HepG2 (cell line): ENCODE data around the gene TMEM63C. TPM values are rescaled to one million over a fixed set of nuclear protein-coding genes. Genes with fewer than 3 reads are reported as not detected.

Experiments used
- ATAC-seq: fragments of 200-7000 bp; cut with Tn5 transposase; 3 replicates; pipeline ENCODE4 v1.9.1; 2020; ENCODE audit warnings: mild to moderate bottlenecking, moderate library complexity
- BruUV-seq: library from RNA; stranded (reverse); fragments of 400-500 nt; replicated peaks from 2 replicates; lab custom pipeline; 2021; lab: Mats Ljungman, UMichigan
- CTCF ChIA-PET: fragments of 300-600 bp; formaldehyde crosslinking; extraction: SDS; loops from one replicate; lab custom pipeline; 2021; ENCODE audit warnings: low total read pairs, inconsistent platforms, low intra/inter-chr PET ratio; lab: Yijun Ruan, JAX
- POLR2A ChIA-PET: fragments of 350-600 bp; sonication (Branson Sonifier 250); formaldehyde crosslinking; loops from one replicate; lab custom pipeline; 2020; ENCODE audit warnings: antibody characterized with exemption, inconsistent platforms; lab: Yijun Ruan, JAX
- DNase-seq: peaks from one replicate; pipeline ENCODE4 v3.0.0-alpha.2; 2015; ENCODE audit warnings: low spot score
- FAIRE-seq: peaks from 3 replicates; lab custom pipeline; 2011; peaks lifted over from hg19 to GRCh38; lab: Jason Lieb, UNC
- H2AFZ ChIP-seq: one replicate; pipeline ENCODE4 v1.6.1; 2011; ENCODE audit warnings: low read length, inconsistent platforms
- H3K27ac ChIP-seq: fragments of 300-600 bp; 3 replicates; pipeline ENCODE4 v1.8.0; 2011; ENCODE audit warnings: mixed run types, mild to moderate bottlenecking, mixed read lengths, low read length, inconsistent platforms; ENCODE audit not compliant: insufficient read depth; ENCODE audit errors: extremely low read length
- H3K27me3 ChIP-seq, 2 experiments: fragments of 200-600 bp in 1 of 2; 2 replicates in 1 of 2; 3 replicates in 1 of 2; pipeline versions ENCODE4 v1.6.0 to v1.8.0; 2011; ENCODE audit warnings: low read length in 2 of 2, mild to moderate bottlenecking in 2 of 2, moderate library complexity in 2 of 2, inconsistent platforms in 1 of 2; ENCODE audit not compliant: insufficient read depth in 2 of 2, control insufficient read depth in 1 of 2
- H3K36me3 ChIP-seq, 2 experiments: fragments of 200-600 bp in 1 of 2; replicated peaks in 1 of 2; 2 replicates in 1 of 2; 3 replicates in 1 of 2; pipeline versions ENCODE4 v1.5.1 to v1.8.0; 2011; ENCODE audit warnings: low read length in 2 of 2, inconsistent platforms in 1 of 2; ENCODE audit not compliant: insufficient read depth in 2 of 2, control insufficient read depth in 1 of 2
- H3K4me1 ChIP-seq: 2 replicates; pipeline ENCODE4 v1.5.1; 2012; ENCODE audit warnings: low read length, inconsistent platforms; ENCODE audit not compliant: insufficient read depth
- H3K4me2 ChIP-seq: 2 replicates; pipeline ENCODE4 v1.6.0; 2011; ENCODE audit warnings: low read depth, low read length, inconsistent platforms
- H3K4me3 ChIP-seq, 3 experiments: fragments of 200-600 bp in 1 of 3; sonication (generic), shearing (Covaris generic) in 1 of 3; replicated peaks in 1 of 3; 2 replicates each; pipeline ENCODE4 v1.5.1; 2011 to 2016; ENCODE audit warnings: low read length in 3 of 3, inconsistent platforms in 2 of 3, low read depth in 2 of 3, mild to moderate bottlenecking in 2 of 3, control low read depth in 1 of 3, mixed read lengths in 1 of 3; ENCODE audit not compliant: insufficient read depth in 1 of 3
- H3K79me2 ChIP-seq: one replicate; pipeline ENCODE4 v1.6.1; 2011; ENCODE audit warnings: low read length, inconsistent platforms; ENCODE audit not compliant: insufficient read depth
- H3K9ac ChIP-seq: 2 replicates; pipeline ENCODE4 v1.6.0; 2011; ENCODE audit warnings: mild to moderate bottlenecking, low read depth, low read length, inconsistent platforms; ENCODE audit not compliant: insufficient read depth
- H3K9me3 ChIP-seq: 2 replicates; pipeline ENCODE4 v1.5.1; 2012; ENCODE audit warnings: mild to moderate bottlenecking, low read length
- H4K20me1 ChIP-seq: 2 replicates; pipeline ENCODE4 v1.6.0; 2011; ENCODE audit warnings: inconsistent platforms, mild to moderate bottlenecking, low read length, moderate library complexity; ENCODE audit not compliant: insufficient read depth
- BHLHE40 ChIP-seq: IDR thresholded peaks from 2 replicates; pipeline ENCODE4 v1.6.1; 2011; ENCODE audit warnings: low read length, improper control_type of control experiment
- ETV5 ChIP-seq: IDR thresholded peaks from 2 replicates; pipeline ENCODE4 v1.6.1; 2018; ENCODE audit warnings: missing biosample characterization, missing genetic modification reagents, inconsistent platforms, borderline replicate concordance
- GABPB1 ChIP-seq: IDR thresholded peaks from 2 replicates; pipeline ENCODE4 v1.6.1; 2016; ENCODE audit warnings: mild to moderate bottlenecking, missing genetic modification reagents, moderate library complexity, missing compliant biosample characterization
- HMG20B ChIP-seq: conservative IDR thresholded peaks from 2 replicates; pipeline ENCODE4 v1.6.1; 2016; ENCODE audit warnings: missing genetic modification reagents, missing compliant biosample characterization
- MLXIP ChIP-seq: sonication (generic); formaldehyde crosslinking; IDR thresholded peaks from 2 replicates; pipeline ENCODE4 v1.9.0; 2021; ENCODE audit warnings: missing genetic modification reagents, borderline replicate concordance
- RELA ChIP-seq: sonication (generic); formaldehyde crosslinking; IDR thresholded peaks from 2 replicates; pipeline ENCODE4 v1.4.0; 2020; ENCODE audit warnings: missing genetic modification reagents
- SMC3 ChIP-seq: IDR thresholded peaks from 2 replicates; pipeline ENCODE4 v1.6.1; 2011; ENCODE audit warnings: low read length, improper control_type of control experiment
- ZKSCAN5 ChIP-seq: sonication (generic); formaldehyde crosslinking; IDR thresholded peaks from 2 replicates; pipeline ENCODE4 v1.5.1; 2020; ENCODE audit warnings: mild to moderate bottlenecking, missing genetic modification reagents
- ZNF282 ChIP-seq: fragments of 450-650 bp; IDR thresholded peaks from 2 replicates; pipeline ENCODE4 v1.6.1; 2018; ENCODE audit not compliant: partially characterized antibody
- ZNF367 ChIP-seq: sonication (generic); formaldehyde crosslinking; IDR thresholded peaks from 2 replicates; pipeline ENCODE4 v1.4.0; 2020; ENCODE audit warnings: missing genetic modification reagents, borderline replicate concordance
- ZNF766 ChIP-seq: sonication (generic); formaldehyde crosslinking; IDR thresholded peaks from 2 replicates; pipeline ENCODE4 v1.5.0; 2020; ENCODE audit warnings: missing genetic modification reagents, borderline replicate concordance
- ZNF781 ChIP-seq: sonication (generic); formaldehyde crosslinking; IDR thresholded peaks from 2 replicates; pipeline ENCODE4 v1.5.1; 2020; ENCODE audit warnings: borderline replicate concordance, mild to moderate bottlenecking, missing genetic modification reagents; ENCODE audit errors: not compliant biosample characterization
- ZNF800 ChIP-seq: sonication (generic); formaldehyde crosslinking; IDR thresholded peaks from 2 replicates; pipeline ENCODE4 v1.4.0; 2020; ENCODE audit warnings: missing genetic modification reagents
- WGBS: methylation state at CpG from one replicate; pipeline ENCODE4 v1.1.6; 2017; ENCODE audit warnings: low lambda C conversion rate; 5-methylcytosine and 5-hydroxymethylcytosine counted together
- in situ Hi-C: cut with HindIII; loops from 2 replicates; pipeline ENCODE4 v1.10.0; 2017; ENCODE audit warnings: low pct_unique_long_range_greater_than_20kb; ENCODE audit not compliant: extremely low pct_ligation_motif_present
- intact Hi-C: fragments of 100-400 bp; cut with micrococcal nuclease; formaldehyde crosslinking; loops from one replicate; pipeline ENCODE4 v1.10.0; 2022; ENCODE audit not compliant: unreplicated experiment
- polyA plus RNA-seq, 8 experiments: library from polyadenylated mRNA; depleted of rRNA in 3 of 8; stranded (reverse) in 7 of 8; unstranded in 1 of 8; fragments of >200 nt; fragmentation: Illumina TruSeq in 4 of 8; extraction: Trizol in 4 of 8; gene quantifications; 2 replicates each; pipeline versions ENCODE4 v1.2.1 to v1.2.3, GENCODE V29; 2011 to 2016; ENCODE audit warnings: low read depth in 4 of 8, missing spikeins in 1 of 8, mixed read lengths in 1 of 8; ENCODE audit not compliant: insufficient read depth in 1 of 8
- total RNA-seq, 5 experiments: library from RNA; depleted of rRNA; stranded (reverse); fragments of >200 nt; fragmentation: Illumina TruSeq; extraction: Trizol; gene quantifications; 2 replicates each; pipeline ENCODE4 v1.2.3, GENCODE V29; 2016; ENCODE audit warnings: low read depth in 1 of 5
- TF ChIP-seq, protein P1 (sequence below): sonication (generic); formaldehyde crosslinking; IDR thresholded peaks from 2 replicates; pipeline ENCODE4 v1.5.0; 2020; ENCODE audit warnings: mild to moderate bottlenecking, missing genetic modification reagents, moderate library complexity

Gene TMEM63C
- total and polyA plus RNA-seq, 2 of the 13 experiments (the other 11 are each of a cell fraction or from before 2014, with no cell fraction given) = 0.17 to 0.27 TPM

DNA sequence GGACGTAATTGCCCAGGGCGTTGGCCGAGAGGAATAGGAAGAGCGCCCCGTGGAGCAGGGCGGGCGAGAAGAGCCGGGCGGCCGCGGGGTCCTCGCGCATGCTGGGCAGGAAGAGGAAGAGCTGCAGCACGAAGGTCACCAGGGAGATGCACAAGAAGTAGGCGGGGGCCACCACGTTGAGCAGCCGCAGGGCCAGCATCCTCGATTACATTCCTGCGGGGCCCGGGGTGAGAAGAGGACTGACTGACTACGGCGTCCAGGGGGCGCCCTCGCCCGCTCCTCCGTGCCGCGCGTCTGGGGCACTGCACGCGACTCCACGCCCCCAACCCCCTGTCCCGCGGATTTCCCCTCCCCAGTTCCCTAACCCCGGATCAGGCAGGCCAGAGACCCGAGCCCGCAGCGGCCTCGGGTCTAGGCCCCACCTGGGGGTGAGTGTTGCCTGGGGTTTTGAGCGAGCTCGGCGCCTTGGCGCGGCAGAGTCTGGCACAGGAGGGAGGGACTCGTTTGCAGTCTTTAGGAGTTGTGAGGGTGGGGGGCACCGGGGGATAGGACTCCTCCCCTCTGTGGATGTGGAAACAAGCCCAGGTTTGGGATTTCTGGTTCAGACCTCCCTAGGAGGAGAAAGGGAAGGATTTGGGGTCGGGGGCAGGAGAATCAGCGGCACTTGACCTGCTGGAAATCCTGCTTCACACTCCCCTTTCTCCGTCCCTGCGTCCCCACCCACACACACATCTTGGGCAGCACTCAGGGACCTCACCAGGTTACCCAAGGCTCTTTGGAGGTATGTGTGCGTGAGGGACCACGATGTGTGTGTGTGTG, 41.8 kb upstream of the TMEM63C start:
- BruUV-seq = no TSS peak
- ATAC-seq (peak; percentile 79), FAIRE-seq (no peak), DNase-seq (peak; percentile 29)
- Histone ChIP-seq H3K79me2 (no peaks in the 10 kb centered on the region), H3K9me3 (no peaks in the 10 kb centered on the region), H3K27ac (no peak overlapping the region), H3K9ac (no peak overlapping the region), H3K36me3 (no peaks in the 10 kb centered on the region), H3K4me2 (peak overlapping the region; percentile 74), H3K27me3 (peaks cover 5 to 42% of the 10 kb centered on the region in 2 experiments; a peak in 4 of 5 replicates), H2AFZ (no peak overlapping the region), H3K4me1 (peaks cover 19% of the 10 kb centered on the region), H3K4me3 (peak overlapping the region; percentile 30 to 58 (median 46); a peak in 3 of 6 replicates), H4K20me1 (peaks cover 9% of the 10 kb centered on the region; the same call in 1 of the 2 replicates)
- 0% methylated on average over 15 of the region's 52 CpGs for WGBS
- in situ Hi-C loops = loop anchor here (5.0 kb wide), 1 partner anchor 68 kb away; no protein-coding TSS in a partner anchor
- CTCF ChIA-PET = interaction anchor here (1.7 to 1.9 kb wide), 2 partner anchors 12 to 74 kb away, joined by 7 to 8 read pairs; no protein-coding TSS in a partner anchor
- POLR2A ChIA-PET = no interaction called here
- intact Hi-C loops = loop anchor here (5.0 kb wide), 1 partner anchor 73 kb away; no protein-coding TSS in a partner anchor
- no peak for TF ChIP-seq ZNF282
- no peak; the same call in 1 of the 2 replicates for TF ChIP-seq GABPB1 (CRISPR knock-in tag)
- no peak for TF ChIP-seq ZKSCAN5 (CRISPR knock-in tag)
- no peak for TF ChIP-seq MLXIP (CRISPR knock-in tag)
- no peak; the same call in 1 of the 2 replicates for TF ChIP-seq SMC3
- no peak for TF ChIP-seq ETV5 (CRISPR knock-in tag)
- TF ChIP-seq ZNF800 = peak; percentile 82; the same call in 1 of the 2 replicates
- TF ChIP-seq ZNF781 (CRISPR knock-in tag) = no peak
- TF ChIP-seq ZNF766 = no peak
- TF ChIP-seq RELA (CRISPR knock-in tag) = no peak
- TF ChIP-seq ZNF367 = no peak
- TF ChIP-seq, protein P1, sequence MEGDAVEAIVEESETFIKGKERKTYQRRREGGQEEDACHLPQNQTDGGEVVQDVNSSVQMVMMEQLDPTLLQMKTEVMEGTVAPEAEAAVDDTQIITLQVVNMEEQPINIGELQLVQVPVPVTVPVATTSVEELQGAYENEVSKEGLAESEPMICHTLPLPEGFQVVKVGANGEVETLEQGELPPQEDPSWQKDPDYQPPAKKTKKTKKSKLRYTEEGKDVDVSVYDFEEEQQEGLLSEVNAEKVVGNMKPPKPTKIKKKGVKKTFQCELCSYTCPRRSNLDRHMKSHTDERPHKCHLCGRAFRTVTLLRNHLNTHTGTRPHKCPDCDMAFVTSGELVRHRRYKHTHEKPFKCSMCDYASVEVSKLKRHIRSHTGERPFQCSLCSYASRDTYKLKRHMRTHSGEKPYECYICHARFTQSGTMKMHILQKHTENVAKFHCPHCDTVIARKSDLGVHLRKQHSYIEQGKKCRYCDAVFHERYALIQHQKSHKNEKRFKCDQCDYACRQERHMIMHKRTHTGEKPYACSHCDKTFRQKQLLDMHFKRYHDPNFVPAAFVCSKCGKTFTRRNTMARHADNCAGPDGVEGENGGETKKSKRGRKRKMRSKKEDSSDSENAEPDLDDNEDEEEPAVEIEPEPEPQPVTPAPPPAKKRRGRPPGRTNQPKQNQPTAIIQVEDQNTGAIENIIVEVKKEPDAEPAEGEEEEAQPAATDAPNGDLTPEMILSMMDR = peak; percentile 76
- TF ChIP-seq BHLHE40 = peak; percentile 49; the same call in 1 of the 2 replicates
- no peak for TF ChIP-seq HMG20B
